Calu3 (cell line): ENCODE data around the gene L1TD1. TPM values are rescaled to one million over a fixed set of nuclear protein-coding genes. Genes with fewer than 3 reads are reported as not detected.

Experiments used
- BruUV-seq: library from RNA; stranded (reverse); fragments of 400-500 nt; replicated peaks from 2 replicates; lab custom pipeline; 2021; lab: Mats Ljungman, UMichigan
- CTCF ChIA-PET: fragments of 300-600 bp; sonication (Branson Sonifier 250); formaldehyde crosslinking; loops from one replicate; lab custom pipeline; 2022; ENCODE audit warnings: antibody characterized with exemption; lab: Charles Lee
- DNase-seq: peaks from one replicate; pipeline ENCODE4 v3.0.0; 2022
- H3K27ac Mint-ChIP-seq: one replicate; pipeline ENCODE4 v1.8.0; 2022; ENCODE audit warnings: mixed read lengths; ENCODE audit not compliant: unreplicated experiment
- H3K27me3 Mint-ChIP-seq: one replicate; pipeline ENCODE4 v1.8.0; 2022; ENCODE audit warnings: mixed read lengths; ENCODE audit not compliant: unreplicated experiment
- H3K36me3 Mint-ChIP-seq: one replicate; pipeline ENCODE4 v1.8.0; 2022; ENCODE audit warnings: mild to moderate bottlenecking, moderate library complexity, mixed read lengths; ENCODE audit not compliant: insufficient read depth, unreplicated experiment
- H3K4me1 Mint-ChIP-seq: one replicate; pipeline ENCODE4 v1.8.0; 2022; ENCODE audit warnings: mild to moderate bottlenecking, low read depth, mixed read lengths; ENCODE audit not compliant: unreplicated experiment
- H3K4me3 Mint-ChIP-seq: one replicate; pipeline ENCODE4 v1.8.0; 2022; ENCODE audit warnings: mild to moderate bottlenecking, low read depth, moderate library complexity, mixed read lengths; ENCODE audit not compliant: unreplicated experiment
- H3K9me3 Mint-ChIP-seq: one replicate; pipeline ENCODE4 v1.8.0; 2022; ENCODE audit warnings: low read depth, mixed read lengths; ENCODE audit not compliant: unreplicated experiment
- intact Hi-C: fragments of 100-400 bp; cut with micrococcal nuclease; formaldehyde crosslinking; loops from one replicate; pipeline ENCODE4 v1.10.0; 2022; ENCODE audit not compliant: unreplicated experiment
- total RNA-seq: library from RNA; stranded (reverse); gene quantifications from 2 replicates; pipeline ENCODE4 v1.2.3, GENCODE V29; 2022
- TF ChIP-seq, protein P1 (sequence below): fragments of 200-600 bp; IDR thresholded peaks from one replicate; pipeline ENCODE4 v1.8.0; 2022; ENCODE audit warnings: antibody characterized with exemption; ENCODE audit not compliant: unreplicated experiment

L1TD1 gene
- total RNA-seq, 1 experiment from 2014 or later = not detected

DNA sequence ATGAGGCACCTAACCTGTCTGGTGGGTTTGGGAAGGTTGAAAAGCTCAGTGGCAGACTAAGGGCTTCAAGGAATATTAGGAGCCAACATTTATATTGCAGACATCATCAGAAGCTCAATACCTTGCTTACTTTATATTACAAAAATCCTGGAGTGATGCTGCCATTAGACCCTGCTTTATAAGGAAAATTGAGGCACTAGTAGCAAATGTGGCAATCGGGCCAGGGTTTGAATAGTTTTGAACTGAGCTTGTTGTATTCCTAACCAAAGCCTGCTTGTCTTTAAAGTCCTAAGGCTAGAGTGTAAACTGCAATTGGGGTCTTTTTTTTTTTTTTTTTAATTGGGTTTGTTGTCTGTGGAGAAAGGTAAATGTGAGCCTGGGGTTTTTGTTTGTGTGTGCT, 14.3 kb downstream of the L1TD1 start:
- Mint-ChIP-seq H3K36me3 (no peaks in the 10 kb centered on the region), H3K27me3 (no peaks in the 10 kb centered on the region), H3K9me3 (peaks cover 11% of the 10 kb centered on the region), H3K4me1 (no peaks in the 10 kb centered on the region), H3K4me3 (no peak overlapping the region), H3K27ac (no peak overlapping the region)
- no peak for DNase-seq
- intact Hi-C loops = no loop called here
- no TSS peak for BruUV-seq
- TF ChIP-seq, protein P1, sequence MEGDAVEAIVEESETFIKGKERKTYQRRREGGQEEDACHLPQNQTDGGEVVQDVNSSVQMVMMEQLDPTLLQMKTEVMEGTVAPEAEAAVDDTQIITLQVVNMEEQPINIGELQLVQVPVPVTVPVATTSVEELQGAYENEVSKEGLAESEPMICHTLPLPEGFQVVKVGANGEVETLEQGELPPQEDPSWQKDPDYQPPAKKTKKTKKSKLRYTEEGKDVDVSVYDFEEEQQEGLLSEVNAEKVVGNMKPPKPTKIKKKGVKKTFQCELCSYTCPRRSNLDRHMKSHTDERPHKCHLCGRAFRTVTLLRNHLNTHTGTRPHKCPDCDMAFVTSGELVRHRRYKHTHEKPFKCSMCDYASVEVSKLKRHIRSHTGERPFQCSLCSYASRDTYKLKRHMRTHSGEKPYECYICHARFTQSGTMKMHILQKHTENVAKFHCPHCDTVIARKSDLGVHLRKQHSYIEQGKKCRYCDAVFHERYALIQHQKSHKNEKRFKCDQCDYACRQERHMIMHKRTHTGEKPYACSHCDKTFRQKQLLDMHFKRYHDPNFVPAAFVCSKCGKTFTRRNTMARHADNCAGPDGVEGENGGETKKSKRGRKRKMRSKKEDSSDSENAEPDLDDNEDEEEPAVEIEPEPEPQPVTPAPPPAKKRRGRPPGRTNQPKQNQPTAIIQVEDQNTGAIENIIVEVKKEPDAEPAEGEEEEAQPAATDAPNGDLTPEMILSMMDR = no peak
- CTCF ChIA-PET = interaction anchor here (0.7 kb wide), 1 partner anchor 65 kb away, joined by 3 read pairs; no protein-coding TSS in a partner anchor

DNA sequence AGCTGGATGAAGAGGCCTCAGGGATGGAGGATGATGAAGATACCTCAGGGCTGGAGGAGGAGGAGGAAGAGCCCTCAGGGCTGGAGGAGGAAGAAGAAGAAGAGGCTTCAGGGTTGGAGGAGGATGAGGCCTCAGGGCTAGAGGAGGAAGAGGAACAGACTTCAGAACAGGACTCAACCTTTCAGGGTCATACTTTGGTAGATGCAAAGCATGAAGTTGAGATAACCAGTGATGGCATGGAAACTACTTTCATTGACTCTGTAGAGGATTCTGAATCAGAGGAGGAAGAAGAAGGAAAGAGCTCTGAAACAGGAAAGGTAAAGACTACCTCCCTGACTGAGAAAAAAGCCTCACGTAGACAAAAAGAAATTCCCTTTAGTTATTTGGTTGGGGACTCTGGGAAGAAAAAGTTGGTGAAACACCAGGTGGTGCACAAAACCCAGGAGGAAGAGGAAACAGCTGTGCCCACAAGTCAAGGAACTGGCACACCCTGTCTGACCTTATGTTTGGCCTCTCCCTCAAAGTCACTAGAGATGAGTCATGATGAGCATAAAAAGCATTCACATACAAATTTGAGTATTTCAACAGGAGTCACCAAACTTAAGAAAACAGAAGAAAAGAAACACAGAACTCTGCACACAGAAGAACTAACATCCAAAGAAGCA, 15.4 kb downstream of the L1TD1 start:
- Mint-ChIP-seq H3K9me3 (peaks cover 11% of the 10 kb centered on the region), H3K4me3 (no peak overlapping the region), H3K4me1 (no peaks in the 10 kb centered on the region), H3K36me3 (no peaks in the 10 kb centered on the region), H3K27me3 (no peaks in the 10 kb centered on the region), H3K27ac (no peak overlapping the region)
- TF ChIP-seq, protein P1 = no peak
- no peak for DNase-seq
- intact Hi-C loops = no loop called here
- CTCF ChIA-PET = interaction anchor here (0.7 kb wide), 1 partner anchor 1208 kb away, joined by 3 read pairs; no protein-coding TSS in a partner anchor
- no TSS peak for BruUV-seq

DNA sequence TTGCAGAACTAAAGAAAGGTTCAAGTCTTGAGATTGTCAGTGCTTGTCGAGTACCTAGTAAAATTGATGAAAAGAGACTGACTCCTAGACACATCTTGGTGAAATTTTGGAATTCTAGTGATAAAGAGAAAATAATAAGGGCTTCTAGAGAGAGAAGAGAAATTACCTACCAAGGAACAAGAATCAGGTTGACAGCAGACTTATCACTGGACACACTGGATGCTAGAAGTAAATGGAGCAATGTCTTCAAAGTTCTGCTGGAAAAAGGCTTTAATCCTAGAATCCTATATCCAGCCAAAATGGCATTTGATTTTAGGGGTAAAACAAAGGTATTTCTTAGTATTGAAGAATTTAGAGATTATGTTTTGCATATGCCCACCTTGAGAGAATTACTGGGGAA, 16.3 kb downstream of the L1TD1 start:
- no peak for DNase-seq
- H3K4me1 Mint-ChIP-seq = no peaks in the 10 kb centered on the region
- intact Hi-C loops = no loop called here
- no peaks in the 10 kb centered on the region for H3K36me3 Mint-ChIP-seq
- TF ChIP-seq, protein P1 = no peak
- H3K27me3 Mint-ChIP-seq = no peaks in the 10 kb centered on the region
- peaks cover 11% of the 10 kb centered on the region for H3K9me3 Mint-ChIP-seq
- H3K4me3 Mint-ChIP-seq = no peak overlapping the region
- no peak overlapping the region for H3K27ac Mint-ChIP-seq
- no TSS peak for BruUV-seq
- CTCF ChIA-PET = no interaction called here

DNA sequence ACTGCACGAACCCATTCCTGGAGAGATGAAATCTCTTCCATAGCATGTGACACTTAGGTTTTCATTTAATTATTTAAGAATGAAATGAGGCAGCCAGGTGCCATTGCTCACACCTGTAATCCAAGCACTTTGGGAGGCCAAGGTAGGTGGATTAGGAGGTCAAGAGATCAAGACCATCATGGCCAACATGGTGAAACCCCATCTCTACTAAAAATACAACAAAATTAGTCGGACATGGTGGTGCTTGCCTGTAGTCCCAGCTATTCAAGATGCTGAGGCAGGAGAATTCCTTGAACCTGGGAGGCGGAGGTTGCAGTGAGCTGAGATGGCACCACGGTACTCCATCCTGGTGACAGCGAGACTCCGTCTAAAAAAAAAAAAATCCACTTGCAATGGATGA, 17.8 kb downstream of the L1TD1 start:
- Mint-ChIP-seq H3K4me1 (no peaks in the 10 kb centered on the region), H3K4me3 (no peak overlapping the region), H3K27me3 (no peaks in the 10 kb centered on the region), H3K9me3 (peaks cover 11% of the 10 kb centered on the region), H3K36me3 (no peaks in the 10 kb centered on the region), H3K27ac (no peak overlapping the region)
- DNase-seq = no peak
- BruUV-seq = no TSS peak
- TF ChIP-seq, protein P1 = no peak
- CTCF ChIA-PET = no interaction called here
- intact Hi-C loops = no loop called here
